K562 (cell line): Measurements from ENCODE around the gene NT5C1B. TPM values are rescaled to one million over a fixed set of nuclear protein-coding genes. Genes with fewer than 3 reads are reported as not detected.
A peak's percentile ranks its signal among the peaks of the same experiment; 100 is the strongest.

ENCODE experiments used
- E2F8 ChIP-seq: fragments of 450-650 bp; IDR thresholded peaks from 2 replicates; pipeline ENCODE4 v1.7.1; 2018; ENCODE audit warnings: mild to moderate bottlenecking, low read depth; ENCODE audit not compliant: partially characterized antibody
- NR2F6 ChIP-seq: fragments of 450-650 bp; formaldehyde crosslinking; IDR thresholded peaks from 2 replicates; pipeline ENCODE4 v1.4.0; 2020; ENCODE audit warnings: mild to moderate bottlenecking
- RFX1 ChIP-seq: fragments of 450-650 bp; IDR thresholded peaks from 2 replicates; pipeline ENCODE4 v1.6.1; 2016; ENCODE audit warnings: mild to moderate bottlenecking, moderate library complexity
- ZHX1 ChIP-seq: fragments of 150-350 bp; conservative IDR thresholded peaks from 2 replicates; pipeline ENCODE4 v1.6.1; 2014; ENCODE audit warnings: low read length
- ZNF174 ChIP-seq: fragments of 250-450 bp; sonication (Bioruptor Pico); IDR thresholded peaks from 2 replicates; pipeline ENCODE4 v1.4.0; 2020; ENCODE audit warnings: mild to moderate bottlenecking
- ZNF518B ChIP-seq: fragments of 250-450 bp; sonication (Bioruptor Pico); IDR thresholded peaks from 2 replicates; pipeline ENCODE4 v1.5.0; 2021; ENCODE audit warnings: mild to moderate bottlenecking, moderate library complexity
- polyA plus RNA-seq, 8 experiments: library from polyadenylated mRNA; depleted of rRNA in 4 of 8; stranded (reverse) in 5 of 8; unstranded in 3 of 8; fragments of >200 nt; fragmentation: Nextera tagmentation in 2 of 8; fragmentation: Illumina TruSeq in 1 of 8; extraction: Ambion mirVana in 2 of 8; extraction: Trizol in 1 of 8; gene quantifications; 2 replicates each; pipeline versions ENCODE4 v1.2.1 to v1.2.3, GENCODE V29; 2011 to 2014; ENCODE audit warnings: inconsistent platforms in 1 of 8, missing spikeins in 1 of 8
- total RNA-seq, 7 experiments: library from RNA; depleted of rRNA in 6 of 7; stranded (reverse); fragments of >200 nt in 6 of 7; fragmentation: Illumina TruSeq in 2 of 7; extraction: Trizol in 2 of 7; gene quantifications; 2 replicates each; pipeline versions ENCODE4 v1.2.1 to v1.2.3, GENCODE V29; 2011 to 2021; ENCODE audit warnings: low replicate concordance in 1 of 7

NT5C1B gene
- total and polyA plus RNA-seq, 9 of the 15 experiments (the other 6 are each of a cell fraction or from before 2014, with no cell fraction given) = 0.07 TPM; not detected in 8

GRCh38 chr2:18560031-18560796 lies 29.2 kb downstream of the NT5C1B start, which contains the start of gene RDH14 (continued):
- TF ChIP-seq E2F8 (no peak), ZNF174 (CRISPR knock-in tag) (no peak), RFX1 (peak; percentile 77), ZHX1 (no peak), ZNF518B (CRISPR knock-in tag) (no peak), NR2F6 (no peak)
